OCI-LY3 (cell line): ENCODE measurements around the gene TNFRSF21.

Experiments
- CTCF ChIP-seq: fragments of 200-600, 300-600 bp; sonication (generic); IDR thresholded peaks from 2 replicates; pipeline ENCODE4 v1.5.1; 2014; ENCODE audit warnings: antibody characterized with exemption, low read length, low read depth
- EZH2phosphoT487 ChIP-seq: fragments of 200-600 bp; shearing (Covaris generic); IDR thresholded peaks from 2 replicates; pipeline ENCODE4 v1.6.1; 2018; ENCODE audit warnings: antibody characterized with exemption, mixed run types, low read depth

- TF ChIP-seq CTCF = no peak
- no peak for TF ChIP-seq EZH2phosphoT487
Measured at GRCh38 chr6:47342824-47343223, 33.1 kb upstream of the TNFRSF21 start.
